IPS DF 6.9 (cell line): ENCODE measurements around the gene RTN4.

Experiments
- DNase-seq: peaks from one replicate; pipeline ENCODE4 v3.0.0-alpha.2; 2013; ENCODE audit warnings: low read depth, low spot score
- H3K27ac ChIP-seq: one replicate; pipeline ENCODE4 v1.5.1; 2013; ENCODE audit warnings: low read length, control low read depth
- H3K27me3 ChIP-seq: 2 replicates; pipeline ENCODE4 v1.6.1; 2013; ENCODE audit warnings: mild to moderate bottlenecking, low read length; ENCODE audit not compliant: control insufficient read depth, insufficient read depth
- H3K36me3 ChIP-seq: 2 replicates; pipeline ENCODE4 v1.6.1; 2013; ENCODE audit warnings: low read length; ENCODE audit not compliant: control insufficient read depth, insufficient read depth
- H3K4me1 ChIP-seq: 2 replicates; pipeline ENCODE4 v1.6.1; 2013; ENCODE audit warnings: low read length; ENCODE audit not compliant: control insufficient read depth, insufficient read depth
- H3K4me3 ChIP-seq: 2 replicates; pipeline ENCODE4 v1.5.1; 2013; ENCODE audit warnings: mild to moderate bottlenecking, low read length
- H3K9me3 ChIP-seq: 2 replicates; pipeline ENCODE4 v1.6.1; 2013; ENCODE audit warnings: low read length, inconsistent platforms; ENCODE audit not compliant: control insufficient read depth, insufficient read depth
- WGBS: extraction: QIAGEN DNeasy Blood & Tissue Kit; methylation state at CpG from one replicate; pipeline ENCODE4 v1.1.7; 2013; ENCODE audit warnings: mixed read lengths, missing lambda C conversion rate; ENCODE audit not compliant: insufficient read length, insufficient coverage; 5-methylcytosine and 5-hydroxymethylcytosine counted together

Gene RTN4

DNA sequence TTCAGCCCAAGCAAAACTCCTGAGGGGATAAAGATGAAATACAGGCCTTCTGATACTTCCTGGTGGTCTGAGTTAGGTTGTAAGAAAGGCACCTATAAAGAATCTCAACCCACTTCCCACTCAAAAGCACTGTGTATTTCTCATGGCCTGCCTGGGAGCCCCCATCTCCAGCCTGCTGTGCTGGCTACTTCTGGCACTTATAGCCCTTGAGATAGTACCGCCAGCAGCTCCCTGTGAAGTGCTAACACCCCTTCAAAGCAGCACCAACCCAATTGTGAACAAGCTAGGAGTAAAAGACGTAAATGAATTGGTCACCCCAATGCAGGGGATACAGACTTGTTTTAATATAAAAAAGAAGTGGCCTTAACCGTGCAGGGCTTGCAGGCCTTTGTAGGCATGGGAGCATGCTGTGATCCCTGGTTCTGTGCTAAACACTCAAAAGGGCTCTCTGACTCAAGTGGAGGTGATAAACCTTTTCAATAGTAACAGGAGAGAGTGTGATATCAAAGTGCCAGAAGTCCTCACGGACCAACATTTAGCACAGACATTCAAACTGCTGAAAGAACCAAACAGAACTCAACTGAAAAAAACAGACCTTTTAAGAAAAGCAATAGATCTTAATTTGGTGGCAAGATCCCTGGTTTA, 80.8 kb downstream of the RTN4 start:
- Histone ChIP-seq H3K27me3 (no peaks in the 10 kb centered on the region), H3K36me3 (no peaks in the 10 kb centered on the region; the same call in 1 of the 2 replicates), H3K4me1 (peaks cover 2% of the 10 kb centered on the region), H3K4me3 (no peak overlapping the region), H3K9me3 (no peaks in the 10 kb centered on the region), H3K27ac (no peak overlapping the region)
- DNase-seq, result no peak
- WGBS, result no CpG with 5 or more reads among the region's 4 CpGs

DNA sequence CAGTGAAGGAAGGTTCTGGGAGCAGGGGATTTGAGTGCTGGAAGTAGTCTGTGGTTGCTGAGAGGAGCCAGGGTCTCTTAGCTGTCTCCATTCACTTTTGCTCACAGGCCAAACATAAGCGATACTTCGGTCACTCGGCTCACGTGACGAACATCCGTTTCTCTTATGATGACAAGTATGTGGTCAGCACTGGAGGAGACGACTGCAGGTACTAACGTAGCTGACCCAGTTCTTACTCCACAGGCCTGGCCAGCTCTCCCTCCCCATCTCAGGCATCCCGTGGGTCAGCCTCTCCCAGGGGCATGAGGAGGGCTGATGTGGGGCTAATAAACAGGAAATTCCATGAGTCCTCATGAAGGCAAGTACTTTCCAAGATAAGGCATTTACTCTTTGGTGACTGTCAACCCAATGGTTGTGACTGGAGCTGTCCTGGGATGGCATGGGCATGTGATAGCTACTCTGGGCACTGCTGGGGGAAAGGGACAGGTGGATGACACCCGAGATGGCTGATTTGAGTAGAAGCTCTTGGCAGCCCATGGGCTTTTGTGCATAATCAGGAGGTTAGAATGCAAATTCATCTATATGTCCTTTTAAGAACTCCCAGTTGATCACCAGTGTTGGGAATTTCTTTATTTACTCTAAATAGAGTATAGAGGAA, 81.6 kb downstream of the RTN4 start:
- no peaks in the 10 kb centered on the region; the same call in 1 of the 2 replicates for H3K36me3 ChIP-seq
- DNase-seq, result no peak
- no peak overlapping the region for H3K27ac ChIP-seq
- H3K27me3 ChIP-seq, result no peaks in the 10 kb centered on the region
- H3K9me3 ChIP-seq, result no peaks in the 10 kb centered on the region
- no CpG with 5 or more reads among the region's 10 CpGs for WGBS
- no peak overlapping the region for H3K4me3 ChIP-seq
- H3K4me1 ChIP-seq, result peaks cover 2% of the 10 kb centered on the region

DNA sequence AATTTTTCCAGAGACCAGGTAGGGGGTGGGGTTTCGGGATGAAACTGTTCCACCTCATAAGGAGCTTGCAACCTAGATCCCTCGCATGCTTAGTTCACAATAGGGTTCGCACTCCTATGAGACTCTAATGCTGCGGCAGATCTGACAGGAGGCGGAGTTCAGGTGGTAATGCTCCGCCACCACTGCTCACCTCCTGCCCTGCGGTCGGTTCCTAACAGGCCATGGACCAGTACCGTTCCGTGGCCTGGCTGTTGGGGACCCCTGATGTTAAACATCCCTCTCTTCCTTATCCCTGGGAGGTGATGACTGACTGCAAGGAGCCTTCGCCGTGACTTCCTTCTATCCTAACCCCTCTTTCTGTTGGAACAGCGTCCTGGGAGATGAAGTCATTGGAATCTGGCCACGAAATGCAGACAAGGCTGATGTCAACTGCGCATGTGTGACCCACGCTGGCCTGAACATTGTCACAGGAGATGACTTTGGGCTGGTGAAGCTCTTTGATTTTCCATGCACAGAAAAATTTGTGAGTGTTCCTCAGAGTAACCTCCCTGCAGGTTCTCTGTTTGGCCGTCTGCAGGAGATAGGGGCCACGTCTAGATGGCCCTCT, 82.4 kb downstream of the RTN4 start:
- Histone ChIP-seq H3K4me3 (no peak overlapping the region), H3K9me3 (no peaks in the 10 kb centered on the region), H3K27me3 (no peaks in the 10 kb centered on the region), H3K4me1 (peaks cover 2% of the 10 kb centered on the region), H3K27ac (no peak overlapping the region), H3K36me3 (no peaks in the 10 kb centered on the region; the same call in 1 of the 2 replicates)
- no CpG with 5 or more reads among the region's 18 CpGs for WGBS
- DNase-seq, result no peak

DNA sequence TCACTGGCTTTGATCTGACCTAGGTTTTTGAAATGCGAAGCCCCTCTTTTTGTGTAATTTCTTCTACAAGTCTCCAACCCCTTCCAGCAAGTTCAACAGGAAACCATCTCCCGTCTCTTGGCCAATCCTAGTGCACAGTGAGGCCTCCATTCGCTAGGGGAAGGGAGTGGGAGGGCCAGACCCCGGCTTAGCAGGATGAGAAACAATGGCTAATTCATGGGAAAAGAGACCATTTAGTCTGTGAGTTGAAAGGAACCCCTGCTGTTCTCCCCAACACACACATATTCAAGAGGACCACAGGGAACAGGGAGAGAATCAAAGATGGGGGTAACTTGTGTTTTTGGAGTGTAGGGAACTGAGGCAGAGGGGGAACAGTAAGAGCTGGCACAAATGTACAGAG, 83.0 kb downstream of the RTN4 start:
- Histone ChIP-seq H3K27me3 (no peaks in the 10 kb centered on the region), H3K9me3 (no peaks in the 10 kb centered on the region), H3K4me1 (peaks cover 2% of the 10 kb centered on the region), H3K4me3 (no peak overlapping the region), H3K36me3 (no peaks in the 10 kb centered on the region; the same call in 1 of the 2 replicates), H3K27ac (no peak overlapping the region)
- no CpG with 5 or more reads among the region's 4 CpGs for WGBS
- DNase-seq, result no peak

DNA sequence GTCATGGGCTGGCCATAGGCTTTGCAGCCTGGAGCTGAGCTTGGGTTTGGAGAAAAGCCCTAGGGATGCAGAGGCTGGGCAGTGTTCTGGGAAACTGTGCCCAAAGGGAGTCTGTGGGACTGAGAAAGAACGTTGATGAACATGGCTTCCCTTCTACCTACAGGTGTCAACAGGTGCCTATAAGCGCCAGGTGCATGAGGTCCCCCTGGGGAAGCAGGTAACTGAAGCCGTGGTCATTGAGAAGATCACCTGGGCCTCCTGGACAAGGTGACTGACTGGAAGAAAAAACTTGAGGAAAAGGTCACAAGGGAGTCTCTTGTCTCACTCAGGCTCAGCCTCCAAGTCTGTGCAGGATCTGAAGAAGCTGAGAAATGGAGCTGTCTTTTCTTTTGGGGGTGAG, 83.4 kb downstream of the RTN4 start:
- no peak overlapping the region for H3K27ac ChIP-seq
- DNase-seq, result no peak
- WGBS, result no CpG with 5 or more reads among the region's 3 CpGs
- no peaks in the 10 kb centered on the region; the same call in 1 of the 2 replicates for H3K36me3 ChIP-seq
- H3K27me3 ChIP-seq, result no peaks in the 10 kb centered on the region
- no peaks in the 10 kb centered on the region for H3K9me3 ChIP-seq
- peaks cover 2% of the 10 kb centered on the region for H3K4me1 ChIP-seq
- H3K4me3 ChIP-seq, result no peak overlapping the region

DNA sequence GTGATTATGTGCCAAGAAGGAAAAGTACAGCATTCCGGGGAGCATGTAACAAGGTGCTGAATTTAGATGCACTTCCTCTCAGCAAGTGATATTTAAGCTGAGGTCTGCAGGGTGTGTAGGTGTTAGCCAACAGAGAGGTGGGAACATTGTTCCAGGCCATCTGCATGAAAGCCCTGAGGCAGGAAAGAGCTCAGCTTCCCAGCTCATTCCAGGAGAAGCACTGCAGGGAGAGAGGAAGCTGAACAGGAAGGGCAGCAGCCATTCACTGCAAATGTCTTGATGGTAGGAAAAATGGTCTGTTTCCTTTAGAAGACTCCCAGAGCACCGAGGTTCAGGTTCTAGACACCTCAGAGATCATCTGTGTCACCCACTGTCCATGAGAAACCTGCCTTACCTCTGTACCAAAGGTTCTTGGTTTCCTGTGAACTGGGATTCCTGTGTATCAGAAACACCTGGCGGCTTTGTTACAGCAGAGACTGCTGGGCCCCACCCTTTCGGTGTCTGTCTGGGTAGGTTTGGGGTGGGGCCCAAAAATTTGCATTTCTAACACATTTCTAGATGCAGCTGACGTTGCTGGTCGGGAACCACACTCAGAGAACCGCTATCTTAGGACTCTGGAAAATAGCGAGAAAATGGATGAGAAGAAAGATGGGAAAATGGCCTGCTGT, 84.0 kb downstream of the RTN4 start:
- WGBS, result no CpG with 5 or more reads among the region's 8 CpGs
- Histone ChIP-seq H3K4me3 (no peak overlapping the region), H3K27ac (no peak overlapping the region), H3K27me3 (no peaks in the 10 kb centered on the region), H3K9me3 (no peaks in the 10 kb centered on the region), H3K36me3 (no peaks in the 10 kb centered on the region), H3K4me1 (peaks cover 2% of the 10 kb centered on the region)
- DNase-seq, result no peak

DNA sequence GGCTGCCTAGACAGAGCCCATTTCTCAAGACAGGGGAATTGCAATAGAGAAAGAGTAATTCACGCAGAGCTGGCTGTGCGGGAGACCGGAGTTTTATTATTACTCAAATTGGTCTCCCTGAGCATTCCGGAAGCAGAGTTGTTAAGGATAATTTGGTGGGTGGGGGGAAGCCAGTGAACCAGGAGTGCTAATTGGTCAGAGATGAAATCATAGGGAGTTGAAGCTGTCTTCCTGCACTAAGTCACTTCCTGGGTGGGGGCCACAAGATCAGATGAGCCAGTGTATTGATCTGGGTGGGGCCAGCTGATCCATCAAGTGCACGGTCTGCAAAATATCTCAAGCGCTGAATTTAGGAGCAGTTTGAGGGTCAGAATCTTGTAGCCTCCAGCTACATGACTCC, 84.8 kb downstream of the RTN4 start:
- Histone ChIP-seq H3K36me3 (no peaks in the 10 kb centered on the region), H3K4me1 (peaks cover 2% of the 10 kb centered on the region), H3K4me3 (no peak overlapping the region), H3K9me3 (no peaks in the 10 kb centered on the region), H3K27me3 (no peaks in the 10 kb centered on the region), H3K27ac (no peak overlapping the region)
- WGBS, result no CpG with 5 or more reads among the region's 6 CpGs
- no peak for DNase-seq

DNA sequence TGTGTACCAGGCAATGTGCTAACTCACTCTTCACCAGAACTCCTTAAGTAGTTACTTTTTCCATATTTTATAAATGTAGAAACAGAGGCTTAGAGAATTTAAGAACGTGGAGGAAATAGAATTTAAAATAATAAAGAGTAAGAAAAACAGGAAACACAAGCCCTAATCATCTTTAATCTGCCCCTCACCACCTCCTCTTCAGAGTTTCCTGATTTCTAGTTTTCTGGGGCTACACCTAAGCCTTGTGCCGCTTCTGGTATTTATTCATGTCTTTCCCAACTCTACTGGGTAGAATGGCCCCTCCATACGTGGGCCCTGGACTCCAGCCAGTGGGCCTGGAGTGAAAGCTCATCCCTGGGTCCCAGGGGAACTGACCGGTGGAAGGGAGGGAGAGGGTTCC, 85.4 kb downstream of the RTN4 start:
- Histone ChIP-seq H3K9me3 (no peaks in the 10 kb centered on the region), H3K36me3 (no peaks in the 10 kb centered on the region), H3K27me3 (no peaks in the 10 kb centered on the region), H3K4me1 (peaks cover 2% of the 10 kb centered on the region), H3K27ac (no peak overlapping the region), H3K4me3 (no peak overlapping the region)
- no CpG with 5 or more reads among the region's 4 CpGs for WGBS
- no peak for DNase-seq

DNA sequence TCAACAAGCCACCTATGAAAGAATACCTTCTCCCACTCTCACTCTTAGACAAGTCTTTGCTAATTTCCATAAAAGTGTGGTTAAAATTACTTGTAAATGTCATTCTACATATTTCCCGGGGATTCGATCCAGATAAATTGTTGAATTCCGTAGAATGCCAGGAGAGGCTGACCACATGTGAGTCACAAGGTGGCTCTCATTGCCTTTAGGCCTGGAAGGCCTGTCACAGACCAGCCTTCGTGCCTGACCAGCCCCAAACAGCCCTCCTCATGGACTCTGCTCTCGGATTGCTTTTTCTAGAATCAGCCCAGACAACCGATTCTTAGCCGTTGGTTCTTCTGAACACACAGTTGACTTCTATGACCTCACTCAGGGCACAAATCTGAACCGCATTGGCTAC, 86.0 kb downstream of the RTN4 start:
- H3K4me3 ChIP-seq, result no peak overlapping the region
- no peak overlapping the region for H3K27ac ChIP-seq
- no CpG with 5 or more reads among the region's 8 CpGs for WGBS
- peaks cover 2% of the 10 kb centered on the region for H3K4me1 ChIP-seq
- no peaks in the 10 kb centered on the region for H3K27me3 ChIP-seq
- H3K36me3 ChIP-seq, result no peaks in the 10 kb centered on the region
- no peaks in the 10 kb centered on the region for H3K9me3 ChIP-seq
- DNase-seq, result no peak

DNA sequence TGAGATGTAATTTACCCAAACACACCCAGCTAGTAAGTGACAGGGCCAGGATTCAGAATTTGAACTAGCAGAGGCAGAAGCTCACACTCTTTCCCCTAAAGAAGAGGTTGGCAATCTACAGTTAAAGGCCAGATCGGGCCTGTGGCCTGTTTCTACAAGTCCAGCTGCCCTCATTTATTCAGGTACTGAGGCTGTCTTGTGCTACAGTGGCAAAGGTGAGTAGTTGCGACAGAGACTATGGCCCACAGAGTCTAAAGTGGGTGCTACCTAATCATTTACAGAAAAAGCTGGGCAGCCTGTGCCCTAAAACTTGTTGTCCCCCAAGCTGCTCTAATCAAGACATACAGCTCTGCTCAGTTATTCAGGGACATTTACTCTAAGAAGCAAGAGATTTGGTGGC, 86.8 kb downstream of the RTN4 start:
- WGBS, result no CpG with 5 or more reads among the region's 2 CpGs
- Histone ChIP-seq H3K36me3 (no peaks in the 10 kb centered on the region), H3K4me3 (no peak overlapping the region), H3K27me3 (no peaks in the 10 kb centered on the region), H3K4me1 (peaks cover 2% of the 10 kb centered on the region), H3K27ac (no peak overlapping the region), H3K9me3 (no peaks in the 10 kb centered on the region)
- no peak for DNase-seq
